ENCODE data around the gene PPT1. TPM values are rescaled to one million over a fixed set of nuclear protein-coding genes. Genes with fewer than 3 reads are reported as not detected.

The PPT1 gene
- total and polyA plus RNA-seq, 2 experiments from 2014 or later: 64.2 to 78.0 TPM

DNA sequence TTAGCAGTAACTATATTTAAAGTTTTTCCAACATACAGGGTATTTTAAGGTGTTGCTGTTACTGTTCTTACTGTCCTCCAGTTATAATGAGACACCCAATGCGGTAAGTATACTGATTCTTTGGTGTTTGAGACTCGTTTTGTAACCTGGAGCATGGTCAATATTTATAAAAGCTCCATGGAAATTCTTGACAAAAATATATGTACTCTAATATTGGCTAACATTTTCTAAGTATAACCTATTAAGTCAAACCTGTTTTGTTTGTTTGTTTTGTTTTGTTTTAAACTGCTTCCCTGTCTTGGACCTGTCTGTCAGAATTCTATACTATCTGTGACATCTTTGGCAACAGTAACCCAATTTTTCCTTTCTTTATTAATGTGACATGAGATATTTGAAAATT, 72.4 kb downstream of the PPT1 start:
- no peaks in the 10 kb centered on the region for H3K27me3 ChIP-seq
- WGBS (ENCODE audit: low lambda C conversion rate, missing lambda C conversion rate): 79% methylated on average over 2 of the region's 2 CpGs
- DNase-seq (ENCODE audit: low spot score): no peak
- TF ChIP-seq EZH2phosphoT487 (IDR thresholded peaks at IDR 0.05; ENCODE audit: low read depth, severe bottlenecking, unreplicated experiment): no peak
- TF ChIP-seq, protein P1, sequence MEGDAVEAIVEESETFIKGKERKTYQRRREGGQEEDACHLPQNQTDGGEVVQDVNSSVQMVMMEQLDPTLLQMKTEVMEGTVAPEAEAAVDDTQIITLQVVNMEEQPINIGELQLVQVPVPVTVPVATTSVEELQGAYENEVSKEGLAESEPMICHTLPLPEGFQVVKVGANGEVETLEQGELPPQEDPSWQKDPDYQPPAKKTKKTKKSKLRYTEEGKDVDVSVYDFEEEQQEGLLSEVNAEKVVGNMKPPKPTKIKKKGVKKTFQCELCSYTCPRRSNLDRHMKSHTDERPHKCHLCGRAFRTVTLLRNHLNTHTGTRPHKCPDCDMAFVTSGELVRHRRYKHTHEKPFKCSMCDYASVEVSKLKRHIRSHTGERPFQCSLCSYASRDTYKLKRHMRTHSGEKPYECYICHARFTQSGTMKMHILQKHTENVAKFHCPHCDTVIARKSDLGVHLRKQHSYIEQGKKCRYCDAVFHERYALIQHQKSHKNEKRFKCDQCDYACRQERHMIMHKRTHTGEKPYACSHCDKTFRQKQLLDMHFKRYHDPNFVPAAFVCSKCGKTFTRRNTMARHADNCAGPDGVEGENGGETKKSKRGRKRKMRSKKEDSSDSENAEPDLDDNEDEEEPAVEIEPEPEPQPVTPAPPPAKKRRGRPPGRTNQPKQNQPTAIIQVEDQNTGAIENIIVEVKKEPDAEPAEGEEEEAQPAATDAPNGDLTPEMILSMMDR (IDR thresholded peaks at IDR 0.05; ENCODE audit: poor library complexity): no peak
- no peak for TF ChIP-seq EZH2 (IDR thresholded peaks at IDR 0.05; ENCODE audit: borderline replicate concordance)
- H3K27ac ChIP-seq: no peak overlapping the region
- H3K4me1 ChIP-seq (ENCODE audit: insufficient read depth): no peaks in the 10 kb centered on the region
- H3K9me2 ChIP-seq (replicated peaks; ENCODE audit: insufficient read depth): no peaks in the 10 kb centered on the region
- H3K36me3 ChIP-seq (replicated peaks; ENCODE audit: insufficient read depth, low read depth): no peaks in the 10 kb centered on the region
- no peak overlapping the region for H3K4me2 ChIP-seq
- H3K79me2 ChIP-seq: no peaks in the 10 kb centered on the region
- no peak overlapping the region for H2AFZ ChIP-seq
- H3K9me3 ChIP-seq (ENCODE audit: low read depth): no peaks in the 10 kb centered on the region
- no peaks in the 10 kb centered on the region for H4K20me1 ChIP-seq (ENCODE audit: insufficient read depth, poor library complexity, severe bottlenecking)
- H3K4me3 ChIP-seq: no peak overlapping the region

DNA sequence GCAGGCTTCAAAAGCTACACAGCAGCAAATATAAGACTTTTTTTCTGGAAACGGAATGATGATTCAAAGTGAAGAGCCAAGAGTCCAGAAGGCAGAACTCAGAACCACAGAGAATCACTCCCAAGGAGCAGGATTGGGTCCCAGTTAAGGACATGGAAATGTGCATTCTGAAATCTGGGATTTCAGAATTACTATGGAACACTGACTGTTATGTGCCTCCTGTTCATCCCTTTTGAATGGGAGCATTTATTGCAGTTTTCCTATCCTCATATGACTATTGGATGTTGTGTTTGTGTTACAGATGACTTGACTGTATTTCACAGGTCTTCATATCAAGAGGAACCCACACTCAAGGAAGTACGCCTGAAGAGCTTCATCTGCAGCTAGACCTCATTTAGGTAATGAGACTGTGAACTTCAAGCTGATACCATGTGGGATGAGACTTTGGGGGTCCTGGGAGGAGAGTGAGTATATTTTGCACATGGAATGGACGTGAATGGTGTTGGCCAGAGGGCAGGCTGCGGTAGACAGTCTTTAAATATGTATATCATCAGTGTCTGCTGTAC, 73.6 kb downstream of the PPT1 start:
- Histone ChIP-seq H3K4me1 (ENCODE audit: insufficient read depth) (no peaks in the 10 kb centered on the region), H3K9me3 (ENCODE audit: low read depth) (no peaks in the 10 kb centered on the region)
- 94% methylated on average over 4 of the region's 4 CpGs for WGBS (ENCODE audit: low lambda C conversion rate, missing lambda C conversion rate)

More for the DNA sequence above, 73.6 kb downstream of the PPT1 start:
- no peak overlapping the region for H3K4me3 ChIP-seq
- TF ChIP-seq EZH2phosphoT487 (IDR thresholded peaks at IDR 0.05; ENCODE audit: low read depth, severe bottlenecking, unreplicated experiment) (no peak), EZH2 (IDR thresholded peaks at IDR 0.05; ENCODE audit: borderline replicate concordance) (no peak)
- TF ChIP-seq, protein P1 (IDR thresholded peaks at IDR 0.05; ENCODE audit: poor library complexity): no peak
- no peak for DNase-seq (ENCODE audit: low spot score)
- no peaks in the 10 kb centered on the region for H3K27me3 ChIP-seq
- no peak overlapping the region for H3K27ac ChIP-seq
- H2AFZ ChIP-seq: no peak overlapping the region
- no peaks in the 10 kb centered on the region for H3K9me2 ChIP-seq (replicated peaks; ENCODE audit: insufficient read depth)
- no peaks in the 10 kb centered on the region for H3K79me2 ChIP-seq
- no peaks in the 10 kb centered on the region for H4K20me1 ChIP-seq (ENCODE audit: insufficient read depth, poor library complexity, severe bottlenecking)
- no peaks in the 10 kb centered on the region for H3K36me3 ChIP-seq (replicated peaks; ENCODE audit: insufficient read depth, low read depth)
- H3K4me2 ChIP-seq: no peak overlapping the region

Other genes with a start within 250 kb of the PPT1 start
- 17.2 and 20.0 TPM in 2 replicates for gene TRIT1, start 213.7 kb downstream of the PPT1 start, total RNA-seq
- 16.6 and 19.7 TPM in 2 replicates for gene TRIT1, start 213.7 kb downstream of the PPT1 start, polyA plus RNA-seq
- gene MYCL, start 195.3 kb downstream of the PPT1 start, total RNA-seq: 6.3 and 10.6 TPM in 2 replicates
- 7.3 and 7.8 TPM in 2 replicates for gene MYCL, start 195.3 kb downstream of the PPT1 start, polyA plus RNA-seq
- 2.7 and 4.8 TPM in 2 replicates for gene MFSD2A, start 142.1 kb downstream of the PPT1 start, total RNA-seq
- 5.6 and 9.8 TPM in 2 replicates for gene MFSD2A, start 142.1 kb downstream of the PPT1 start, polyA plus RNA-seq
- gene CAP1, start 56.5 kb downstream of the PPT1 start, total RNA-seq: 186 and 191 TPM in 2 replicates
- 189 and 191 TPM in 2 replicates for gene CAP1, start 56.5 kb downstream of the PPT1 start, polyA plus RNA-seq
- 17.4 and 18.8 TPM in 2 replicates for gene RLF, start 64.1 kb upstream of the PPT1 start, total RNA-seq
- gene RLF, start 64.1 kb upstream of the PPT1 start, polyA plus RNA-seq: 3.9 and 5.6 TPM in 2 replicates
- not detected in 2 replicates for gene TMCO2, start 150.7 kb upstream of the PPT1 start, total RNA-seq
- gene TMCO2, start 150.7 kb upstream of the PPT1 start, polyA plus RNA-seq: 0.69 TPM in 1 of 2 replicates, not detected in the other
- 56.1 and 58.9 TPM in 2 replicates for gene ZMPSTE24, start 161.0 kb upstream of the PPT1 start, total RNA-seq
- 32.6 and 35.6 TPM in 2 replicates for gene ZMPSTE24, start 161.0 kb upstream of the PPT1 start, polyA plus RNA-seq
- gene COL9A2, start 220.0 kb upstream of the PPT1 start, total RNA-seq: 13.3 and 20.6 TPM in 2 replicates
- gene COL9A2, start 220.0 kb upstream of the PPT1 start, polyA plus RNA-seq: 24.9 and 33.5 TPM in 2 replicates